Measurements from ENCODE around the gene CYP2S1.
"Not testable (repeated sequence)": the region's sequence is repeated elsewhere in the genome, so short reads cannot be mapped to it uniquely, and the experiment has no call there.

CYP2S1 gene

GRCh38 chr19:41225238-41226052 is 32.4 kb downstream of the CYP2S1 start:
- in situ Hi-C loops (cut with HindIII; ENCODE audit: low sequenced_read_pairs) = no loop called here

- in situ Hi-C loops (cut with HindIII; ENCODE audit: low sequenced_read_pairs) = no loop called here
These were observed 33.2 kb downstream of the CYP2S1 start for GRCh38 chr19:41226053-41226873.

- in situ Hi-C loops (cut with HindIII; ENCODE audit: low sequenced_read_pairs) = no loop called here
These were observed 33.9 kb downstream of the CYP2S1 start for GRCh38 chr19:41226874-41227390.

DNA sequence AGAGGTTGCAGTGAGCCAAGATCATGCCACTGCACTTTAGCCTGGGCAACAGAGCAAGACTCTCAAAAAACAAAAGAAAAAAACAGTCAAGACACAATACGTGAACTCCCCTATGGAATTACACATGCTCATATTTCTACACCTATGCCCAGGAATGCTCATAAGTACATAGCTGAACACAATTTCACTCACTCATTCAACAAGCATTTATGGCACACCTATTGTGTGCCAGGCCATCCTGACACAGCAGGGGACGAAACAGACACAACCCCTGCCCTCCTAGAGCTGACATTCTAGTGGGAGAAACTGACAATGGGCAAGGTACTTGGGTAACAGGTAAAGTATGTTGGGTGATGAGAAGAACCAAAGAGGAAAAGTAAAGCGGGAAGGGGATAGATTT is 35.5 kb downstream of the CYP2S1 start:
- in situ Hi-C loops (cut with HindIII; ENCODE audit: low sequenced_read_pairs) = no loop called here

- in situ Hi-C loops (cut with HindIII; ENCODE audit: low sequenced_read_pairs) = not testable (repeated sequence)
These were observed 36.3 kb downstream of the CYP2S1 start for GRCh38 chr19:41229338-41229737.

DNA sequence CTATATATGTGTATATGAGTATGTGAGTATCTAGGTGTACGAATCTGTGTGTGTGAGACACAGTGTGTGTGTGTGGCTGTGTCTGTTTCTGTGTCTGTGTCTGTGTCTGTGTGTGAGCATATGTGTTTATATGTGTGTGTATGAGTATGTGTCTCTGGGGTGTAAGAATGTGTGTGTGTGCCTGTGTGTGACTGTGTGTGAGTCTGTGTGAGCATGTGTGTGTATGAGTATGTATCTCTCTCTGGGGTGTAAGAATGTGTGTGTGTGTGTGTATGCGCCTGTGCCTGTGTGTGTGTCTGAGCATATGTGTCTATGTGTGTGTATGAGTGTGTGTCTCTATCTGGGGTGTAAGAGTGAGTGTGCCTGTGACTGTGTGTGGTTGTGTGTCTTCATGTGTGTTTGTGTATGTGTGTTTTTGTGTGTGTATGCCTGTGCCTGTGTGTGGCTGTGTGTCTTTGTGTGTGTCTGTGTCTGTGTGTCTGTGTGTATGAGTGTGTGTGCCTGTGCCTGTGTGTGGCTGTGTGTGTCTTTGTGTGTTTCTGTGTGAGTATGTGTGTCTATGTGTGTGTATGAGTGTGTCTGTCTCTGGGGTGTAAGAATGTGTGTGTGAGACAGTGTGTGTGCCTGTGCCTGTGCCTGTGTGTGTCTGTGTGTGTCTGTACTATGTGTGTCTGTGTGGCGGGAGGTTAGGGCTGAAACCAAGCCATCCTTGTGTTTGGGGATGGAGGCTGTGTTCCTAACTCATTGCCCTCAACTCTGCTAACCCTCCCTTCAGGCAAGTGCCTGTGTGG is 37.2 kb downstream of the CYP2S1 start:
- in situ Hi-C loops (cut with HindIII; ENCODE audit: low sequenced_read_pairs) = no loop called here

DNA sequence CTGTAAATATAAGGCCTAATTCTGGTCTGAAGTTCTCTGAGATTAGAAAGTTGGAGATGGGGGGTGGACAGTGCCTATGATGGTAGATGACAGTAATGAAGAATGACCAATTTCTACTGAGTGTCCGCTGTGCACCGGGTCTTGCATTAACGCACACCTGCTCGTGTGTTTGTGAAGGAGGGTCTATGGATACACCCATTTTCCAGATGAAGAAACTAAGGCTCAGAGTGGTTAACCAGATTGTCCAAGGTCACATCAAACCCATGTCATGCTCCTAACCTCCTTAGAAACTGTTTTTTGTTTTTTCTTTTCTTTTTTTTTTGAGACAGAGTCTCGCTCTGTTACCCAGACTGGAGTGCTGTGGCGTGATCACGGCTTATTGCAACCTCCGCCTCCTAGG is 39.7 kb downstream of the CYP2S1 start:
- in situ Hi-C loops (cut with HindIII; ENCODE audit: low sequenced_read_pairs) = no loop called here

DNA sequence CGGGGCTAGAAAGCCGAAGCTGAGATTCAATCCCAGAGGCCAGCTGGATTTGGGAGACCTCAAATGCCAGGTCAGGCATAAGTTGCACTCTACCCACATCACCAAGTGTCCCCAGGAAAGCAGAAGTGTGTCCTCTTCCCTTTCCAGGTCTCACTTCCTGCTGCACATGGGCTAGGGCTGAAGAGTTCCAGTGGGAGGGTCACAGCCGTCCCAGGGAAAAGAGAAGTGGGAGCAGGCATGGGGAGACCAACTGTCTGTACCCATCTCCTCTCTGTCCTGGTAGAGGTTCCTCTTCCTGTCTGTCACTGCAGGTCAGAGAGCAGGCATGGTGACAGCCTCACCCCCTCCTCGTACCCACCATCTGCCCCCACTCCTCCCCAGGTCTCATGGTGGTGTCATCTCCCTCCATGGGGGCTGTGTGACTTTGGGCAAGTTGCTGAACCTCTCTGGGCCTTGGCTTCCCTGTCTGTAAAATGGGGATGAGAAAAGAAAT is 40.8 kb downstream of the CYP2S1 start:
- in situ Hi-C loops (cut with HindIII; ENCODE audit: low sequenced_read_pairs) = no loop called here

- in situ Hi-C loops (cut with HindIII; ENCODE audit: low sequenced_read_pairs) = no loop called here
These were observed 41.6 kb downstream of the CYP2S1 start for GRCh38 chr19:41234512-41235168.

DNA sequence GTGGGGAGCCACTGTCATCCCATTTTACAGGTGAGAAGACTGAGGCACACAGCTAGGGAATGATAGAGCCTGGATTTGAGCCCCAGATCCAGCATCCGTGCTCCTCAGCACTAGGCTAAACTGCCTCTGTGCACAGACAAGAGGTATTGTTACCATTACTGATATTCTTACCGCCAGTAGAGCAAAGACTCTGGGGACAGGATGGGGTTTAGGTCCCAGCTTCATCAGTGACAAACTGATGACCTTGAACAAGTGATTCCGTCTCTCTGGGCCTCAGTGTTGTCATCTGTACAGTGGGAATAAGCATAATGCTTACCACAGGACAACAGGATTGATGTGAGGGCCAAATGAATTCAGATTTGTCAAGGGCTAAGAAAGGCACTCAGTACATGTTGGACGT is 42.5 kb downstream of the CYP2S1 start:
- in situ Hi-C loops (cut with HindIII; ENCODE audit: low sequenced_read_pairs) = no loop called here

DNA sequence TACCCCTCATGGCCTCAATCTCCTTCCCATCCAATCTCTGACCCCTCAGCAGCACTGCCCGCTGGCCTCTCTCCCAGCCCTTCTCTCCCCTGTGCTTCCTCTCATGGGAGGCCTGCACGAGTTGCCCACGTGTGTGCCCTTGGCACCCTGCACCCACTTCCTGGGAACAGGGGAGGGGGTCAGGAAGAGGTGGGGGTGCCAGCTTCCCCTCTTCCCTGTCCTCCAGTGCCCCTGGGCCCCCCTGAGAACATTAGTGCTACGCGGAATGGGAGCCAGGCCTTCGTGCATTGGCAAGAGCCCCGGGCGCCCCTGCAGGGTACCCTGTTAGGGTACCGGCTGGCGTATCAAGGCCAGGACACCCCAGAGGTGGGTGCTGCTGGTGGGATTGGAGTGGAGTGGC is 45.2 kb downstream of the CYP2S1 start:
- in situ Hi-C loops (cut with HindIII; ENCODE audit: low sequenced_read_pairs) = no loop called here

DNA sequence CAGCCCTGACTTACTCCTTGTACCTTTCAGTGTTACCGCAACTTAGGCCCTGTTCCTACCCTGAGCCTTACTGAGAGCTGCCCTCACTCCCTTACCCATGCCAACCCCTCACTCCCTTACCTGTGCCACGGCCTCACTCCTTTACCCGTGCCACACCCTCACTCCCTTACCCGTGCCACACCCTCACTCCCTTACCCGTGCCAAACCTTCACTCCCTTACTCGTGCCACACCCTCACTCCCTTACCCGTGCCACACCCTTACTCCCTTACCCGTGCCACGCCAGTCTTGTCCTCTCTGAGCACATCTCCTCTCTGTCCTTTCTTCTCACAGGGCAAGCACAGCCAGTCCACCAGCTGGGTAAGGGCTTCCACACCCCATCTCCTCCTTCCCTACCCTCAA is 46.3 kb downstream of the CYP2S1 start:
- in situ Hi-C loops (cut with HindIII; ENCODE audit: low sequenced_read_pairs) = no loop called here

- in situ Hi-C loops (cut with HindIII; ENCODE audit: low sequenced_read_pairs) = no loop called here
These were observed 47.0 kb downstream of the CYP2S1 start for GRCh38 chr19:41239961-41240574.

GRCh38 chr19:41241859-41242258 is 48.8 kb downstream of the CYP2S1 start:
- in situ Hi-C loops (cut with HindIII; ENCODE audit: low sequenced_read_pairs) = no loop called here

DNA sequence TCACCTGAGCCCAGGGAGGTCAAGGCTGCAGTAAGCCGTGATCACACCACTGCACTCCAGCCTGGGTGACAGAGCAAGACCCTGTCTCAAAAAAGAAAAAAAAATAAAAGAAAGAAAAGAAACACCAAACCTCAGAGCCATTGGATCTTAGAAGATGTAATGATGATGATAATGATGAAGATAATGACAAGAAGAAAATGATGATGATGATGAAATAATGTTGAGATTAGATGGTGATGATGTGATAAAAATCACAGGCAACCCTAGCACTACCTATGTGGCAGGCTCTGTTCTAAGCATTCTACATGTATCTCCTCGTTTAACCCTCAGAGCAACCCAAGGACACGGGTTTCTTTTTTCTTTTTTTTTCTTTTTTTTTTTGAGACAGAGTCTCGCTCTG is 51.1 kb downstream of the CYP2S1 start:
- in situ Hi-C loops (cut with HindIII; ENCODE audit: low sequenced_read_pairs) = no loop called here

- in situ Hi-C loops (cut with HindIII; ENCODE audit: low sequenced_read_pairs) = no loop called here
These were observed 52.8 kb downstream of the CYP2S1 start for GRCh38 chr19:41245843-41246242.

DNA sequence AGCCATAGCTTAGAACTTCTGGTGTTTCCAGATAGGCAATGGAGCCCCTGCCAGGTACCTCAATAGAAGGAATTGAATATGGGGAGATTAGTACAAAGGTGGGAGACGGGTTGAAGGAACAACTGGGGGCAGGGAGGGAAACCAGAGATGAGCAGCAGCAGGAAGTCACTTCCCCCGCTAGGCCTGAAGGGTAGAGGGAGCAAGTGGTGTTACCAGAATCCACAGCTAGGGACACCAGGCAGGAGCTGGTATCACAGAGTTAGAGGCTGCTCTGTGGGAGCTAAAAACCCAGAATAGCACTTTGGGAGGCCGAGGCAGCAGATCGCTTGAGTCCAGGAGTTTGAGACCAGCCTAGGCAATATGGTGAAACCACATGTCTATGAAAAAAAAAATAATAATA is 55.9 kb downstream of the CYP2S1 start:
- in situ Hi-C loops (cut with HindIII; ENCODE audit: low sequenced_read_pairs) = no loop called here

- in situ Hi-C loops (cut with HindIII; ENCODE audit: low sequenced_read_pairs) = no loop called here
These were observed 56.8 kb downstream of the CYP2S1 start for GRCh38 chr19:41249707-41250423.

DNA sequence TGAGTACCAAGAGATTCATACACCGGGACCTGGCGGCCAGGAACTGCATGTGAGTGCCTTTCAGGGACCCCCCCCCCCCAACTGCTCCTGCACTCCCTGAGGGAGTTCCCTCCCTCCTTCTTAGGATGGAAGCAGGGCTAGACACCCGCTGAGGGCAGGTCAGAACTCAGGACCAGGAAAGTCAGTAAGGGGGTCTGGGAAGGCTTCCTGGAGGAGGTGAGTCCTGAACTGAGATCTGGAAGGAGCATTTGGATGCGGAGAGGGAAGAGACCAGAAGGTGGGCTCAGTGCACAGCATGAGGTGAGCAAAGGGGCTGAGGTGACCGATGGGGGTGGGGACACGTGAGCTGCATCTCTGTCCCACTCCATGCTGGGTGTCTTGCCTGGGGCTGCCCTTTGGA is 60.6 kb downstream of the CYP2S1 start:
- in situ Hi-C loops (cut with HindIII; ENCODE audit: low sequenced_read_pairs) = no loop called here
